ENCODE data around the gene IFNE. TPM values are rescaled to one million over a fixed set of nuclear protein-coding genes. Genes with fewer than 3 reads are reported as not detected.
A peak's percentile ranks its signal among the peaks of the same experiment; 100 is the strongest.
"Not testable (repeated sequence)": the region's sequence is repeated elsewhere in the genome, so short reads cannot be mapped to it uniquely, and the experiment has no call there.

The IFNE gene

DNA sequence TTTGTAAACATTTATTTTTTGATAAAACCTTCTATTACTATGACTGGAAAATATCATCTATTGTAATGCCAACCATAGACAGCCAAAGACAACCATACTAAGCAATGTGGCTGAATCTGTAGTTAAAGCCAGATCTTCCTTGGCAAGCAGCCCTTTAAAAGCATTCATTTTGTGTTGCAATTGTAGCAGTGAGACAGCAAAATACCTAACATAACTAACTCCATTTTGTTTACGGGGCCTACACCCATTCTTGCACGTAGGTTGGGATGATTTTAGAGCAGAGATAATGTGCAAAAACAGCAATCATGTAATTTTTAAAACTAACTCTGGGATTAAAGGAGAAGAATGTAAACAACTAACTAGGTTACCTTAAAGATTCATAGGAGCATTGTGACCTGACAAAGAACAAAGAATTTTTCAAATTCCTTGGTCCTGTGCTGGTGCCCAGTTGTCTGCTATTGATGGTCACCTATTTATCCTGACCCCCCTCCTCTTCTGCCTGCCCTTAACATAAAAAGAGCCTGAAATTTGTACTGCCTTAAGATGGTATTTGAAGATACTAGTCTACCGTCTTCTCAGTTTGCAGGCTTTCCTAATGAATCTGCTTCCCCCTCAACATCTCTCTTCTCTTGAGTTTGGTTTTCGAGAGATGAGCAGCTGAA, 31.2 kb downstream of the IFNE start:
- H3K9me3 ChIP-seq (replicated peaks; ENCODE audit: low read length): no peaks in the 10 kb centered on the region
- H3K36me3 ChIP-seq (ENCODE audit: insufficient read depth, low read length): peaks cover 19% of the 10 kb centered on the region
- H3K4me3 ChIP-seq (ENCODE audit: low read length): no peak overlapping the region
- no peaks in the 10 kb centered on the region for H3K27me3 ChIP-seq (ENCODE audit: control insufficient read depth, insufficient read depth, low read length)
- no peak overlapping the region for H3K9ac ChIP-seq (ENCODE audit: low read depth, low read length)
- H3K4me1 ChIP-seq (ENCODE audit: control insufficient read depth, insufficient read depth, low read length): peaks cover 22% of the 10 kb centered on the region
- H3K4me2 ChIP-seq (ENCODE audit: low read length): no peak overlapping the region

DNA sequence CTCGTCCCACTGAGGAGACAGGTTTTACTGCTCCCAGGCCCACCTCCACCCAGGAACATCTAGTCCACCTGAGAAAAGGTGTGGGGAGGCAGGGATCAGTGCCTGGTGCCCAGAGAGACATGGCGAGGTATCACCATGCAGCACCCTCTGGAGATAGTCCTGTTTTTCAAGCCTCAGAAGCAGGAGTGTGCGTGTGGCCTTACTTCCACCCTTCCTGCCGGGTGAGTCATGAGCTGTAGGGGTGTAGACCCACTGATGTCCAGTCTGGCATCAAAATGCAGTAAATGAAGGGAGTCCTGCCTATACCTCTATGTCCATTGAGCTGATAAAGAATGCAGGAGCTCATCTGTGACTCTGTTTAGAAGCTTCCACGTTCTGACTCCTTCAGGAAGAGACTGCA, 32.8 kb downstream of the IFNE start:
- not testable (repeated sequence) for H3K9me3 ChIP-seq (replicated peaks; ENCODE audit: low read length); H3K27me3 ChIP-seq (ENCODE audit: control insufficient read depth, insufficient read depth, low read length); H3K9ac ChIP-seq (ENCODE audit: low read depth, low read length); H3K4me2 ChIP-seq (ENCODE audit: low read length); H3K4me3 ChIP-seq (ENCODE audit: low read length); H3K36me3 ChIP-seq (ENCODE audit: insufficient read depth, low read length)
- peaks cover 13% of the 10 kb centered on the region for H3K4me1 ChIP-seq (ENCODE audit: control insufficient read depth, insufficient read depth, low read length)

DNA sequence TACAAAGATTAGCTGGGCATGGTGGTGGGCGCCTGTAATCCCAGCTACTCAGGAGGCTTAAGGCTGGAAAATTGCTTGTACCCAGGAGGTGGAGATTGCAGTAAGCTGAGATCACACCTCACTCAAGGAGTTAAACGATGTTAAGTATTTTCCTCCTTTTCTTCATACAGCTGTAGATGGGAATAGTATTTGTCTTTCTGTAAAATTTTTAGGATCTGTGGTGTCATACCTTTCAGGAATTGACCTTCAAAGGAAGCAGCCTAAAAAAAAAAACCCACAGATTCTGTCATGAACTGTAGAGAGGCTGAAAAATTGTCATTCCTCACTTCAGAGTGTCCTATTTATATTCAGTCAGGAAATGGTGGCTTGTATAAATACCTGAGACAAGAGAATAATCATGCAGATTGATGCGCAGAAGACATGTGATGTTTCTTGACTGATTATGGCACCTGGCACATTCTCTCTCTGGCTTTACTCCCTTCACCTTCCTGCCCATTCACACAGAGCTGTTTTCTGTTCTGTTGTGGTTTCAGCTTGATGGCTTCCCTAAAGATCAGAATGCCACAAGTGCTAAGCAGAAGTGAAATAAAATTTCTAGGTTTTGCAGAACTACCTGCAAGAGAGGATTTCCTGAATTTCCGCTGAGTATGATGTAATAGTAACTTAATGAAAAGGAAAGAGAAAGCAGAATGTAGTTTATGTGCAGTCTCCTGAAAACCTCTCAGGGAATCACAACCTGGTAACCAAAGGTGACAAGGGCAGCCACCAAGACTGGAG, 38.1 kb downstream of the IFNE start:
- Histone ChIP-seq H3K9ac (ENCODE audit: low read depth, low read length) (no peak overlapping the region), H3K4me1 (ENCODE audit: control insufficient read depth, insufficient read depth, low read length) (no peaks in the 10 kb centered on the region), H3K4me2 (ENCODE audit: low read length) (no peak overlapping the region), H3K36me3 (ENCODE audit: insufficient read depth, low read length) (no peaks in the 10 kb centered on the region), H3K4me3 (ENCODE audit: low read length) (no peak overlapping the region), H3K9me3 (replicated peaks; ENCODE audit: low read length) (no peaks in the 10 kb centered on the region), H3K27me3 (ENCODE audit: control insufficient read depth, insufficient read depth, low read length) (no peaks in the 10 kb centered on the region)

DNA sequence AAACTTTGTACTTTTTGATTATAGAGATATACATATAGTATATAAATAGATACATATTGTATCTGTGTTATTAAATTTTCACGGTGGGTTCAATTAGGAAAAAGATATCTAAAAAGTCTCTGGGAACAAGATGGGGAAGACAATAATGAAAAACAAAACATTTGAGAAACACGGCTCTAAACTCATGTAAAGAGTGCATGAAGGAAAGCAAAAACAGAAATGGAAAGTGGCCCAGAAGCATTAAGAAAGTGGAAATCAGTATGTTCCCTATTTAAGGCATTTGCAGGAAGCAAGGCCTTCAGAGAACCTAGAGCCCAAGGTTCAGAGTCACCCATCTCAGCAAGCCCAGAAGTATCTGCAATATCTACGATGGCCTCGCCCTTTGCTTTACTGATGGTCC, 42.0 kb downstream of the IFNE start, which contains the start of gene IFNA1:
TSS of gene IFNA1 (plus strand) at position 301 of the 400 bp plus-strand sequence. CDS start at position 370, 69 bp downstream.
- Histone ChIP-seq H3K4me1 (ENCODE audit: control insufficient read depth, insufficient read depth, low read length) (no peaks in the 10 kb centered on the region), H3K9ac (ENCODE audit: low read depth, low read length) (no peak within 1 kb of the TSS), H3K4me2 (ENCODE audit: low read length) (no peak within 1 kb of the TSS), H3K27me3 (ENCODE audit: control insufficient read depth, insufficient read depth, low read length) (no peaks in the 10 kb centered on the region), H3K36me3 (ENCODE audit: insufficient read depth, low read length) (no peaks in the 10 kb centered on the region), H3K4me3 (ENCODE audit: low read length) (no peak within 1 kb of the TSS), H3K9me3 (replicated peaks; ENCODE audit: low read length) (no peaks in the 10 kb centered on the region)

DNA sequence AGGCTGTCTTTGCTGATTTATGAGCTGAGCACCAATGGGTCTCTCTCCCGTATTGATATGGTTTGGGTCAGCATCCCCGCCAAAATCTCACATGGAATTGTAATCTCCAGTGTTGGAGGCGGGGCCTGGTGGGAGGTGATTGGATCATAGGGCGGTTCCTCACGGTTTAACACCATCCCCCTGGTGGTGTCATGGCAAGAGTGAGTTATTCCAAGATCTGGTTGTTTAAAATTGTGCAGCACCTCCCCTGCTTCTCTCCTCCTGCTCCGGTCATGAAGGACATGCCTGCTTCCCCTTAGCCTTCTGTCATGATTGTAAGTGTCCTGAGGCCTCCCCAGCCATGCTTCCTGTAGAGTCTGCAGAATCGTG, 47.1 kb downstream of the IFNE start:
- not testable (repeated sequence) for H3K4me2 ChIP-seq (ENCODE audit: low read length); H3K9me3 ChIP-seq (replicated peaks; ENCODE audit: low read length); H3K4me3 ChIP-seq (ENCODE audit: low read length); H3K27me3 ChIP-seq (ENCODE audit: control insufficient read depth, insufficient read depth, low read length); H3K9ac ChIP-seq (ENCODE audit: low read depth, low read length); H3K36me3 ChIP-seq (ENCODE audit: insufficient read depth, low read length); H3K4me1 ChIP-seq (ENCODE audit: control insufficient read depth, insufficient read depth, low read length)

DNA sequence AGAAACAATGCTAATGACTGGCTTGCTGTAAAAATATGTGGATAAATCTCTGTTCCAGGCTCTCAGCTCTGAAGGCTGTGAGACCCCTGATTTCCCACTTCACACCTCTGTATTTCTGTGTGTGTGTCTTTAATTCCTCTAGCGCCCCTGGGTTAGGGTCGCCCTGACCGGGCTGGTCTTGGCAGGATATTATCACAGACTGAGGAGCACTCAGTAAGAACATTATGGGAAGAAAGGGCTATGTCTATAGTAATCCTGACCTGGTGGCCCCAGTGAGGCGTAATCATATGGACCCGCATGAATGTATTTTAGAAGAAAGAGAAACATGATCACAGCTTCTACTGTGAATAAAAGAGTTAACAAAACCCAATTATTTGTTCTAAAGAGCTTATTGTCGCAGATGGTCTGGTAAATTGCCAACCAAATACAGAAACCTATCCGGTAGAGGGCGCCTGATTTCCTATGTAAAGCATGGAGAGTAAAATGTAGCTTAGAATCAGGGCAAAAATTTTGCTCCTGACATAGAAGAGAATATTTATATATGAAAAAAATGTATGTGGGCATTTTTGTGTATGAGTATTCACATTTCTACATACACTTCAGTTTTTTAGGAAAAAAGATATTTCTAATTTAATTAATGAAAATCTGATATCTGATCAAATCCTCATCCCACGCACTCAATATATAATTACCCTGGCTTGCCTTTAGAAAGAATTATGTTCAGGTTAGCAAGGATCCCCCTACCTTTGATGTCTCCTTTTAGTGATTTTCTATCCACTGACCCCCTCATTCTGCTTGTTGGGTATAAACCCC, 47.7 kb downstream of the IFNE start:
- H3K27me3 ChIP-seq (ENCODE audit: control insufficient read depth, insufficient read depth, low read length): peaks cover 11% of the 10 kb centered on the region
- H3K4me2 ChIP-seq (ENCODE audit: low read length): no peak overlapping the region
- H3K4me1 ChIP-seq (ENCODE audit: control insufficient read depth, insufficient read depth, low read length): no peaks in the 10 kb centered on the region
- no peak overlapping the region for H3K4me3 ChIP-seq (ENCODE audit: low read length)
- H3K9me3 ChIP-seq (replicated peaks; ENCODE audit: low read length): no peaks in the 10 kb centered on the region
- no peak overlapping the region for H3K9ac ChIP-seq (ENCODE audit: low read depth, low read length)
- no peaks in the 10 kb centered on the region for H3K36me3 ChIP-seq (ENCODE audit: insufficient read depth, low read length)

DNA sequence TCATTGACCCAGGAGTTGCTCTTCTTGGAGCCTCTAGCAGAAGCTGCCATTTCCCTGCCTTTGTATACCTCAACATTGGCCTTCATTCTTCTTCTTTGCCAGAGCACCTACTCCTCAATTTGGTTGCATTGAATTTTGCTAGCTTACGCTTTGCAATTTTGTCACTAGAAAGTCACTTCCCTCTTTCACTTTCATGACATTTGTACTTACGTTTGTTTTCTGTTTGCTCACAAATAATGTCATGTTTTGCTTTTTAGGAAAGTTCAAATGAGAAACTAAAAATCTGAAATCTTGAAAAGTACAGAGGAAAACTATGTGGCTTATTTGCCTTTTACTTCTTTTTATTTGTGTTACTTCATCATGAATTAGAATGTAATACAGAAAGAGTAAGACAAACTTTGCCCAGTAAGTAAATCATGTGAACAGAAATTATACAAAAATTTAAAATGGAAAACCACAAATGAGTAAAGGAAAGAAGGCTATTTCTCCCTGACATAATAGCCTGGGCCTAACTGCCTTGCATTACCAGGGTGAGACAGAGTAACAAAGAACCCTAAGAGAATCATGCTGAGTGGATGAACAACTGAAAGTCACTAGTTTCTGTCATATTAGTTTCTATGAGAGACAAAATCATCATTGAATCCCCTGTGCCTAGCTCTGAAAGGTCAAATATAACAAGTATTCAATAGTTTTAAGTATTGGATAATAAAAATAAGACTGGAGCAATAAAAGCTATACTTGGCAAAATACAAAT, 49.3 kb downstream of the IFNE start:
- no peak overlapping the region for H3K4me3 ChIP-seq (ENCODE audit: low read length)
- H3K9me3 ChIP-seq (replicated peaks; ENCODE audit: low read length): no peaks in the 10 kb centered on the region
- H3K4me1 ChIP-seq (ENCODE audit: control insufficient read depth, insufficient read depth, low read length): no peaks in the 10 kb centered on the region
- peaks cover 19% of the 10 kb centered on the region for H3K27me3 ChIP-seq (ENCODE audit: control insufficient read depth, insufficient read depth, low read length)
- H3K36me3 ChIP-seq (ENCODE audit: insufficient read depth, low read length): no peaks in the 10 kb centered on the region
- no peak overlapping the region for H3K9ac ChIP-seq (ENCODE audit: low read depth, low read length)
- H3K4me2 ChIP-seq (ENCODE audit: low read length): no peak overlapping the region

Small RNAs within 50 kb of the gene (small RNA-seq; reads per million reads assigned to genes)
- gene MIR31 (3,239 reads per million, percentile 100 among the genes with 10 or more reads in this experiment), gene RF00157 (not detected)

Data from skeletal muscle satellite cell (primary cell).